ENCODE results near the gene TEX44.

The TEX44 gene

DNA sequence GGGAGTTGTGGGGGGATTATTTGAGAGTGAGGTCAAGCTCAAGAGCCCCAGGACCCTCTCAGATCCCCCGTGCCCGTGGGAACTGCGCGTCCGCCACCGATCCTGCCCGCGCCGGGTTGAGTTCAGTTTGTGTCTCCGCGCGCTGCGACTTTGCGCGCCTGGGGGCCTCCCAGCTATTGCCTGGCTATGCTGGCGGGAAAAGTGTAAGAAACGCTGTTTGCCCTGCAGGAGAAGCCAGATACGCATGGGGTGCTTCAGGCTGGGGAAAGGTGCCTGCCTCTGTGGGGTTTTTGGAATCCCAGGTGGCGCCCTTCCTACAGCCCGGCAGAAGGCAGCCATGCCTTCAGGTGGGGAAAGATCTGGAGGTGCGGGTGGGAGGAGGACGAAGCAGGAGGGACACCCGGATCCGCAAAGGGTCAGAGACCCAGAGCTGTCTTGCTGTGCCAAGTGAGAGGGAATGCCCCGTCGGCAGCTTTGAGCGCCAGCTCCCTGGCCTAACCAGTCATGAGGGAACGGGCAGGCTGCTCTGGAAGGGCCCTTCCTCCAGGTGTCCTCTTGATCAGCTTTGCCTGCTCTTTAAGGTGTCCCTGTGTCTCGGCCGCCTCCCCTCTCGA, 22.5 kb downstream of the TEX44 start:
- TF ChIP-seq, protein P1, sequence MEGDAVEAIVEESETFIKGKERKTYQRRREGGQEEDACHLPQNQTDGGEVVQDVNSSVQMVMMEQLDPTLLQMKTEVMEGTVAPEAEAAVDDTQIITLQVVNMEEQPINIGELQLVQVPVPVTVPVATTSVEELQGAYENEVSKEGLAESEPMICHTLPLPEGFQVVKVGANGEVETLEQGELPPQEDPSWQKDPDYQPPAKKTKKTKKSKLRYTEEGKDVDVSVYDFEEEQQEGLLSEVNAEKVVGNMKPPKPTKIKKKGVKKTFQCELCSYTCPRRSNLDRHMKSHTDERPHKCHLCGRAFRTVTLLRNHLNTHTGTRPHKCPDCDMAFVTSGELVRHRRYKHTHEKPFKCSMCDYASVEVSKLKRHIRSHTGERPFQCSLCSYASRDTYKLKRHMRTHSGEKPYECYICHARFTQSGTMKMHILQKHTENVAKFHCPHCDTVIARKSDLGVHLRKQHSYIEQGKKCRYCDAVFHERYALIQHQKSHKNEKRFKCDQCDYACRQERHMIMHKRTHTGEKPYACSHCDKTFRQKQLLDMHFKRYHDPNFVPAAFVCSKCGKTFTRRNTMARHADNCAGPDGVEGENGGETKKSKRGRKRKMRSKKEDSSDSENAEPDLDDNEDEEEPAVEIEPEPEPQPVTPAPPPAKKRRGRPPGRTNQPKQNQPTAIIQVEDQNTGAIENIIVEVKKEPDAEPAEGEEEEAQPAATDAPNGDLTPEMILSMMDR (IDR thresholded peaks at IDR 0.05) = no peak
- Histone ChIP-seq H3K4me3 (peak overlapping the region; percentile 69), H3K27ac (peak overlapping the region; percentile 97 to 99)
- DNase-seq (ENCODE audit: low spot score) = no peak

DNA sequence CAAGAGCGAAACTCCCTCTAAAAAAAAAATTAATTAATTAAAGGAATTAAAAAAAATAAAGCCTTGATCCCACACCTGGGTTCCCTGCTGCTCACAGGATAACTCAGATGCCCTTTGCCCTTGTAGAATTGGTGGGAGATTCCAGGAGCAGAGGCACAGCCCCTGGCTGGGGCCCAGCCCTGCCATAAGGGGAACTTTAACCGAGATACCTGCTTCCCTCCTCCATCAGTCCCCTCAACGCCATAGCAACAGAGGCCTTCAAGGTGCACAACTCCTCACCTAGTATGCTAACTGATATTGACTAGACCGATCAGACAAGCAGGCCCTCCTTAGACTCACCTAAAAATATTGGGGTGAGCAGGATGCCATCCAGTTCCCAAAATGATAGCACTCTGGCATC, 23.6 kb downstream of the TEX44 start:
- H3K4me3 ChIP-seq = no peak overlapping the region
- TF ChIP-seq, protein P1 (IDR thresholded peaks at IDR 0.05) = no peak
- peak overlapping the region; percentile 52 to 97 for H3K27ac ChIP-seq
- DNase-seq (ENCODE audit: low spot score) = no peak

DNA sequence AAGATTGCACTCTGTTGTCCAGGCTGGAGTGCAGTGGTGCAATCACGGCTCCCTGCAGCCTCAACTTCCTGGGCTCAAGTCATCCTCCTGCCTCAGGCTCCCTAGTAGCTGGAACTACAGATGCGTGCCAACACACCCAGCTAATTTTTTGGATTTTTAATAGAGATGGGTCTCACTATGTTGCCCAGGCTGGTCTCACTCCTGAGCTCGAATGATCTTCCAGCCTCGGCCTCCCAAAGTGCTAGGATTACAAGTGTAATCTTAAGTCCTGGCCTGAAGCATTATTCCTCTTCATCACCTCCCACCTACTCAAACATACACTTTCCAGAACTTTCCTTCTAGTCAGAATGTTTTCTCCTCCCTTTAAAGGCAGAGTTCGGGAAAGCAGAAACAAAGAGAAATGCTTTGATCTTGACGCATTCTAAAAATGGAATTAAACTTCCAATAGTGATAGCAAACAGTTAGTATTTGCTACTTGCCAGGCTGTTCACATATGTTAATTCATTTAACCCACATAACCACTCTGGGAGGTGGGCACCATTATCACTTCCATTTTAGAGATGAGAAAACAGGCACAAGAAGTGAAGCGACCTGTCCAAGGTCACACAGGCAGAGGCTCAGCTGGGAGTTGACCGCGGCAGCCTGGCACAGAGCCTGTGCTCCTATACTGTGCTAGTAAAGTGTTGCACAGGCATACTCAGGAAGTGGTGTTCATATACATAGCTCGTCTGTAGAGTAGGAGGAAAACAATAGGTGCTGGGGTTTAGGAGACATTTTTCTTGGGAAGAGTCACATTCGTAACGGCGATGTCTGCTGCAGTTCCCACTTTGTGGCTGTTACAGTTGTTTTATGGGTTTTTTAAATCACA, 24.6 kb downstream of the TEX44 start:
- DNase-seq (ENCODE audit: low spot score) = no peak
- Histone ChIP-seq H3K4me3 (no peak overlapping the region), H3K27ac (peak overlapping the region; percentile 44 to 52)
- TF ChIP-seq, protein P1 (IDR thresholded peaks at IDR 0.05) = no peak

DNA sequence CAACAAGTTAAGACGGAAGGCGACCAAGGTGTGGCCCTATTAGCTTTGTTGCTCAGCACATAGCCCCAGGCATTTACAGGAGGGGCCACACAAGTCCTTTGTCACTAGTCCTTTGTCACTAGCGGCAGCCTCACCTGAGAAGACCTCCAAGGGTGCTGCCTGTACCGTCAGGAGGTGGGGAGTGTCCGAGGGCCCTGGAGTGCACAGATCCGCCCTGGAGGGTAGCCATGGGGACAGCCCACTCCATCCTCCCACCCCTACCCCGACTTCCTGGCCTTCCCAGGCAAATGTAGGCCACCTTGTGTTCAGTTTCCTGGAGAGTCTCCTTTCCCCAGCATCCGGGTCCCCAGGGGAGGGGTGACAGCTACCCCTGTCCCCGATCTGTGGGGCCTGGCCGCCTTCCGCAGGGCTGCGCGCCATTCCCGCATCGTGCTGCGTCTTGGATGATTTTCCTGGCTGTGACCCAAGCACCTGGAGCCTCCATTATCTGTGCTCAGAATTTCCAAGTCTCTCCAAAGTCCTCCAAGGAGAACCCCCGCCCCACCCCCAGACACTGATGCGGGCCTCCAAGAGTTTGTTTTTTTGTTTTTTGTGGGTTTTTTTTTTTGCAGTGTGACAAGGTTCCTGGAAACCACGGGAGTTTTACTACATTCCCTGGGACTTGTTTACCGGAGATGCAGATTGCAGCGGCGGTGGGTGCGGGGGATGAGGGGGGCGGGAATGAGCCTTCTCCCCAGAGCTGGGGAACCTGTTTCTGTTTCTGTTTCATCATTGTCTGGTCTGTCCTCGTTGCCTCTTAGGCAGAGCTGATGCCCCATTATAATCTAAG, 28.6 kb downstream of the TEX44 start:
- Histone ChIP-seq H3K27ac (no peak overlapping the region), H3K4me3 (no peak overlapping the region)
- TF ChIP-seq, protein P1 (IDR thresholded peaks at IDR 0.05) = no peak
- DNase-seq (ENCODE audit: low spot score) = no peak

DNA sequence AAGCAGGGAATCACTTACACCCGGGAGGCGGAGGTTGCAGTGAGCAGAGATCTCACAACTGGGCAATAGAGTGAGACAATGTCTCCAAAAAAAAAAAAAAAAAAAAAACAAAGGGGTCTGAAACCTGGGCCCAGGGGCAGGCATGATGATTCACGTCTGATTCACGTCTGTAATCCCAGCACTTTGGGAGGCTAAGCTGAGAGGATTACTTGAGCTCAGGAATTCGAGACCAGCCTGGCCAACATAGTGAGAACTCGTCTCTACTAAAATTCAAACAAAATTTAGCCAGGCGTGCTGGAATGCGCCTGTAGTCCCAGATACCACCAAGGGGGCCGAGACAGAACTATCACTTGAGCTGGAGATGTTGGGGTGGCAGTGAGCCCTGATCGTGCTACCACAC, 30.3 kb downstream of the TEX44 start:
- TF ChIP-seq, protein P1 (IDR thresholded peaks at IDR 0.05) = no peak
- no peak for DNase-seq (ENCODE audit: low spot score)
- H3K4me3 ChIP-seq = no peak overlapping the region
- no peak overlapping the region for H3K27ac ChIP-seq

DNA sequence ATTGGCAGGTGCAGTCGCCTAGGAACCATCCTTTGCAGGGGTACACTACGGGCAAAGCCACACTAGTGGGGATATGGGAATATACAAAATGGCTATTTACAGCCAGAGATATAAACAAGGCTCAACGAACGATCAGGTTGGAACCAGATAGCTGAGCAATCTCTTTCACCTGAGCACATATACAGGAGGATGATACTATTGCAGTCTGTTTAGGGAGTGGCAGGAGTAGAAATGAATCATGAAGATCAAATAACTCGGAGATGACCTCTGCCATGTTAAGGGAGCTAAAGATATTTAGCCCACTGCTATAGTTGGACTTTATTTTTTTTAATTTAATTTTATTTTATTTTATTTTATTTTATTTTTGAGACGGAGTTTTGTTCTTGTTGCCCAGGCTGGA, 33.8 kb downstream of the TEX44 start:
- Histone ChIP-seq H3K4me3 (no peak overlapping the region), H3K27ac (no peak overlapping the region)
- TF ChIP-seq, protein P1 (IDR thresholded peaks at IDR 0.05) = no peak
- no peak for DNase-seq (ENCODE audit: low spot score)

All from coronary artery (tissue), 2 donors.